NK-92 (cell line): ENCODE measurements around the gene COMMD10.
"Not testable (repeated sequence)": the region's sequence is repeated elsewhere in the genome, so short reads cannot be mapped to it uniquely, and the experiment has no call there.

Source experiments
- DNase-seq: peaks from one replicate; lab custom pipeline; 2025; ENCODE audit not compliant: unreplicated experiment; lab: John Stamatoyannopoulos, UW

Gene COMMD10

DNA sequence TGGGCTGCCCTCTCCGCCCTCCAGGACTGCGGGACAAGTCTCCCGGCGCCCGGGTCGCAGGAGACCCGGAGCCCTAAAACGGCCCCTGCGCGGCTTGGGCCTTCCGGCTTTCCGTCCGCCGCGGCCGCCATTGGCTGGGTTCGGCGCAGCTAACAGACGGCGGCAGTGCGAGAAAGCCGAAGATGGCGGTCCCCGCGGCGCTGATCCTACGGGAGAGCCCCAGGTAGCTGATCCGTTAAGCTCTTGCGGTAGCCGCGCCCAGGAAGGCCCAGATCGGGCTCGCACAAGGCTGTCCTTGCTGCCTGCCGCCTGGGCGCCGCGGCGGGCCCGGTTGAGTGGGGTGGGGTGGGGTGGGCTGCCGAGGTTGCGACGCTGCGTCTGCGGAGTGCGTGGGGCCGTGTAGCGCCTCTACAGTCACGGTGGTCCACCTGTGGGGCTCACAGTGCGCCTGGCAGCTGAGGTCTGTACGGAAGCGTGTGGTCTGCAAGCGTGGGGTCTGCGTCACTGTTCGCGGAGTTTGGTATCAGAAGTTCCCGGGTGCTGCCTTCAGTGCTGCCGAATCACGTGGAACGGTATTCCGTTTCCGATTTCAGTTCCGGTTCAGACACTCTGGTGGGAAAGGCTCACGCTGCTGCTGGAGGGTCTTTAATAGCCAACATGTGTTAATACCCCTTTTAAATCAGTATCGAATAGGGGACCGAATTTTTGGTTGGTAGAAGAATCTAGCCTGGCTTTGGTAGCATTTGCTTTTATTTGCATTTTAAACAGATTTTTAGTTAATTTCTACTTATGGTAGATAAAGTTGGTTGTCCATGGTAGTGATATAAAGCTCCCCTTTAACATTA is at the start of gene COMMD10:
TSS of gene COMMD10 (plus strand) at position 155 of the 845 bp plus-strand sequence.
- DNase-seq: peak; percentile 12

DNA sequence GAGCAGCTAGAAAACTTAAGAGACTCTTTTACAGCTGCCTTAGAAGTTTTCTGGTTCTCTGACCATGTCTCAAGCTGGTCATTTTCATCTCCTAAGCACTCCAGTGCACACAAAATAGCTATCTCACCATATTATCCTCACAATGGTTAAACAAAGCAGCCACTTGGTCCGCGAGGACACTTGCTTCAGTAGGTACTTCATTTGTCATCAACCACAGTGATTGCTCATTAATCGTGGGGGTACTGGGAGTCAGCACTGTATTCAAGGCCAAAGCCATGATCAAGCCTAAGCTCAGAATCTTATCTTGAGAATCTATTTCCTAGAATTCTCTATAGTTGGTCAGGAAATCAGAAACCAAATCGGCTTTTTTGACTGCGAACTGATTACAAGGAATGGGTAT is 49.7 kb upstream of the COMMD10 start:
- DNase-seq: no peak

DNA sequence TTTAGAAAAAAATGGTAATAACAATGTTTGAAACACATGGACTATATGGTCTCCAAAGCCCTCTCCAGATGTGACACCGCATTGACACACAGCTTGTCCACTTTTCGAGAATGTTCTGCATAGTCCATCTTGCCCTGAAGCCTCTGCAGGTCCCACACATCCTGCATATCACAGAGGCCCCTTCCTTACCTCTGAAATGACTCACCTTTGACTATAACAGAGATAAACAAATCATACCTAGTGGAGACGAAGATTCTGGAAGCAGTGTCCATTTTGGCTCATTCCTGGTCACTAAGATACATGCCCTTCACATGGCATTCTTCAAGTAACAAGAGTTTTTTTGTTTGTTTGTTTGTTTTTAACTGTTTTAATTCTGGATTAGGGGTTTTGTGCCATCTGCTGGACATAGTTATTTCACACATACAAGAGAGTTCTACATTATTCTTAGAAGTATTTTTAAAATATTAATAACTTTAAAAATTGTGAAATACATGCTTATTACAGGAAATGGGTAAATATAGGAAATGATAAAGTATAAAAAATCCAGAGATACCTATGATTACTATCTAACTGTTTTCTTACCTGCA is 47.5 kb upstream of the COMMD10 start:
- DNase-seq: no peak

DNA sequence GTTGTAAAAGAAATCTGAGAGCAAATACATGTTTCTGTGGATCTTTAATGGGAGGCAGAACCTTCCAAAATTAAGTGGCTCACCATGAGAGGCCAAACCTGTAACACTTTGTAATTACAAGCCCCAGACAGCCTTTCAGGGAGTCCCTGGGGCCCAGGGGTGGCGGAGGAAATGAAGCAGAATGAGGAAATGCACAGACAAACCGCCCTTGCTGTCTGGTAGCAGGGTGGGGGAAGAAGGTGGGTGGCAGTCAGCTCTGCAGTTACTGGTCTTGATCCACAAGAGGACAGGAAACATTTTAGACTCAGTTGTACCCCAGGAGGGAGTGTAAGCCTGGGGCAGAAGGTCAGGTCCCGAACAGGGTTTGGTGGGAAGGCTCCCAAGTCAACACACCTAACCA is 46.0 kb upstream of the COMMD10 start:
- no peak for DNase-seq

DNA sequence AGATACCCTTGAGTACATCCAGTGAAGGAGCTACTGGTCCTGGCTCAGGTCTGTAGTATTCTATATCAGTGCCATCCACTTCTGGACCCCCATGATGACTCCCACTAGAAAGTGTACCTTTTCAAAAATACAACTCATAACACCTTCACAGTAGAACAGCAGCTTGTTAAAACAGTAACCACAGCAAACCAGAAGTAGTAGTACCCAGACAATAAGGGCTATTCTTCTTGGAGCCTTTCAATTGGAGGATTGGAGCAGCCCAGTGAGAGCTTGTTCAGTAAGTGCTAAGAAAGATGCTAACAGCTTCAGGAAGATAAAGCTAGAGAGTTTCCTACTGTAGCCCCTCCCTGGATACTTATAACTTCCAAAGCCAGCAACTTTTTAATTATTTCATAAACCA is 42.5 kb upstream of the COMMD10 start:
- DNase-seq: no peak

DNA sequence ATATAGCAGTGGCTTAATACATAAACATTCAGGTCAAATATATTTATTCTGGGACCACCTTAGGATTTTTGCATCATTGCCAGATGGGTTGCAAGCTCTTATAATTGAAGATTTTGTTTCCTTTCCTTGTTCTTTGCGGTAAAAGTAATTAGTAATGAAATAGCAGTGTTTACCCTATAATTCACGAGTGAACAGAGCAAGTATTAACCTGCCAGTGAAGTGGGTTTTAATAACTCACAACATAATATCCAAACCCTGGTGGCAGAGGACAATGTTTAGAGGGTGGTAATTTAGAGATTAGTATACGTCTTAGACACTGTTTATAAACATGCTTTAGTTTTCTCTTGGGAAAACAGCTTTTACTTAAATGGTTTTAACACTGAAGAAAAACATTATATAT is 40.8 kb upstream of the COMMD10 start:
- DNase-seq: no peak

DNA sequence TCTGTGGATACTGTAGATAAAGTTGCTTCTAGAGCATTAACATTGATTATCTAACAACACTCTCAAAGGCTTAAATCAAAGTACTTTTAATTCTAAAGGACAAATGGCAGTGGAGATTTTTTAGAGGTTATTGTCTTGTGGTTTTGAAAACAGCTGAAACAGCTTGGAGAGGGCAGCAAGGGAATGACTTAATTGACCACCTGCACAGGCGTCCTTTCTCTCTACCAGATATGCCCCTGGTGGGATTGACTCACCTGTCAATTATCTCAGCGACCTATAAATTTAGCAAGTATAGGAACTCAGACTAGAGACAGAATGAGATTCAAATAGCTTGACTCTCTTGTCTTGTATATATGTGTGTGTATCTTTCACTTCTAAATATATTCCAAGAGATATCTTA is 39.0 kb upstream of the COMMD10 start:
- no peak for DNase-seq

DNA sequence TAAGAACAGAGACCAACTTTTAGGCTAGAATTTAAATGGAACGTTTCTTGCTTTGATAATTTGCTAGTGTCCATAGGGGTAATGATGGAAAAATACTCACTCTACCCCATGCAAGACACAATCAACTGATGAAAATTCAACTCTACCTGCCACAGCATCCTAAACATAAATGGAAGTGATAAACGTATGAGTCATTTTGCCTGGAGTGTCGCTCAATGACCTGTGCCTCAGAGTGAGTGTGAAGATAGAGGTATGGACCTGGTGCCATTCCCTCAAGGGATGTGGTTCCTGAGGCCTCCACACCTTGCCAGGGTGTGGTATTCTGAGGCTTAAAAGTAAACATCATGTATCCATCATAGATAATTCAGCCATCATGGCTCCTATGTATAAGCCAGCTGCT is 38.6 kb upstream of the COMMD10 start:
- no peak for DNase-seq

DNA sequence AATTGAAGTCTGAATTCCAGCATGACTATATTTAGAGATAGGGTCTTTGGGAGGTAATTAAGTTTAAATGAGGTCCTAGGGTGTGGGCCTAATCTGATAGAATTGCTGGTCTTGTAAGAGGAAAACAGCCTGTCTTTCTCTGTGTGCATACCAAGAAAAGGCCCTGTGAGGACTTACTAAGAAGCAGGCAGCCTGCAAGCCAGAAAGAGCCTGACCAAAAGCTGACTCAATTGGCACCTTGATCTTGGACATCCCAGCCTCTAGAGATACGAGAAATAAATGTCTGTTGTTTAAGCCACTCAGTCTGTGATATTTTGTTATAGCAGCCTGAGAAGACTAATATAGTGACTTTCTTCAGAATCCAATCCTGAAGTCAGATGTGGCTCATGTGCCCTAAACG is 38.0 kb upstream of the COMMD10 start:
- DNase-seq: no peak

DNA sequence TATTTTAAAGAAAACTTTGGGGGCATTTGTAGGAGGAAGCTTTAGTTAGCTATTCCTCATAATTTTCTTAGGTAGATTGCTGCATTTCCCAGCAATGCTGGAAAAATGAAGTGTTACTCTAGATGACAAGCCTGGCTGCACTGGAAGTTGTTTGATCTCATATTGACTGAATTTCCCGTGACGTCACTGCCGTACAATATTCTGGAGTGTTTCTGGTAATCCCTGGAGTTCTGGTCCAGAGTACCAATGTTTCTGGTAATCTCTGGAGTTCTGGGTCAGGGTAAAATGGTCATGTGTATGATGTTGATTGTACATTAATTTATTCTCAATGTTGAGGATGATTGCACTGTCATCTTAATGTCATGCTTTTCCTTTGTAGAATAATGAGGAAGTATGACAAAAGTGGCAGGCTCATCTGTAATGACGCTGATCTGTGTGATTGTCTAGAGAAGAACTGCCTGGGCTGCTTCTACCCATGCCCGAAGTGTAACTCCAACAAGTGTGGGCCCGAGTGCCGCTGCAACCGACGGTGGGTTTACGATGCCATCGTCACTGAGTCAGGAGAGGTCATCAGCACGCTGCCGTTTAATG is 26.4 kb upstream of the COMMD10 start:
- DNase-seq: no peak

DNA sequence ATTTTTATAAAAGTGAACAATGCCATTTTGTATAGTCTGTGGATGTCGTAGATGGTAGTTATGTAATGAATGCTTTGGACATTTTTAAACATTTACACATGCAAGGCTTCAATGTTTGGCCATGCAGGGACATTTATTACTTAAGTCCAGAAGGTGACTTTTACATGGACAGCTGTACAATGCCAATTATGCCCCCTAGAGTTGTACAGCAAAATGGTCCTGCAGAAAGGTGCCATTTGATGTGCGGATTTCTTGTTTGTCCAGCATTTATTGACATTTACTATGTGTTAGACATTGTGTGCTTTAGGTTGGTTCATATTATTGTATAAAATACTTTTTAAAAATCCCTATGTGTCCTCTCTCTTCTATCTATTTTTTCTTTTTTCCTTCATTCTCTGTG is 22.5 kb upstream of the COMMD10 start:
- no peak for DNase-seq

DNA sequence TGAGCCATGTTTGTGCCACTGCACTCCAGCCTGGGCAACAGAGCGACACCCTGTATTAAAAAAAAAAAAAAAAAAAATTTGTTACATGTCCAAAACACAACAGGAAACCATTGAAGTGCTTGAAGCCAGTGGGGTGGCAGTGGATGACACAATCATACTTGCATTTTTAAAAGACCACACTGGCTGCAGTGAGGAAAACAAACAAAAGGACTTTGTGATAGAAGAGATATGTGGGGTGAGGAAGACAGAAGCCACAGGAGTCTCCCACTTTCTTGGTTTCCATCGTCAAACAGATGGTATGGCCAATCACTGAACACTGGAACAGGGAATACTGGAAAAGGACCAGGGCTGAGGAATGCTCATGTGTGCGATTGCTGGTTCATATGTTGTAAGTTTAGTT is 20.9 kb upstream of the COMMD10 start:
- no peak for DNase-seq

DNA sequence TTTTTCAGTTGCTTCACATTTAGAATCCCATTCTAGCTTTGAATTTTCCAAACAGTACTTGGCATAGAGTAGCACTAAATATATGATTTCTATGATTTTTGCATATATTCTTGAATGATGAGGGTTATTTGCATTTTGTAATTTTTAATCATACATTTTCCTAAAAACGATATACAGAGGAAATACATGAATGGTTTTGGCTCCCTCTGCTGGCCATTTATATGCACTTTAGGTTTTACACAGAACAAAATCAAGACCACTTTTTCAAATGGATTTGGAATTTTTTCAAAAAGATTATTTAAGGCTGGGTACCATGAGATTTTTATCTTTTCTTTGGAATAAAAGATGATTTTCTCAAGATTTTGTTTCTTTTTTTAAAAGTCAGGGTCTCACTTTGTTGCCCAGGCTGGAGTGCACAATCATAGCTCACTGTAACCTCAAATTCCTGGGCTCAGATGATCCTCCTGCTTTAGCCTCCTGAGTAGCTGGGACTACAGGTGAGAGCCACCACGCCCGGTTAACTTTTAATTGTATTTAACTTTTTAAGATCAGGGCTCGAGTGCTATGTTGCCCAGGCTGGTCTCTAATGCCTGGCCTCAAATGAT is 16.7 kb upstream of the COMMD10 start:
- DNase-seq: no peak

DNA sequence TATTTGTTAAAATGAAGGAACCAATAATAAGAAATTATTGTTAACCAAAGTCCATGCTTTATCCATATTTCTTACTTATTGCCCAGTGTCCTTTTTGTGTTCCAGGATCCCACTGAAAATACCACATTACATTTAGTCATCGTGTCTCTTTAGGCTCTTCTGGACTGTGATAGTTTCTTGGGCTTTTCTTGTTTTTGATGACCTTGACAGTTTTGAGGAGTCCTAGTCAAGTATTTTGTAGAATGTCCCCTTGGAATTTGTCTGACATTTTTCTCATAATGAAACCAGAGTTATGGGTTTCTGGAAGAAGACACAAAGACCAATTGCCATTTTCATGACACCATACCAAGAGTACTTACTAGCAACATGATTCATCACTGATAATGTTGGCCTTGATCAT is 13.6 kb upstream of the COMMD10 start:
- no peak for DNase-seq

DNA sequence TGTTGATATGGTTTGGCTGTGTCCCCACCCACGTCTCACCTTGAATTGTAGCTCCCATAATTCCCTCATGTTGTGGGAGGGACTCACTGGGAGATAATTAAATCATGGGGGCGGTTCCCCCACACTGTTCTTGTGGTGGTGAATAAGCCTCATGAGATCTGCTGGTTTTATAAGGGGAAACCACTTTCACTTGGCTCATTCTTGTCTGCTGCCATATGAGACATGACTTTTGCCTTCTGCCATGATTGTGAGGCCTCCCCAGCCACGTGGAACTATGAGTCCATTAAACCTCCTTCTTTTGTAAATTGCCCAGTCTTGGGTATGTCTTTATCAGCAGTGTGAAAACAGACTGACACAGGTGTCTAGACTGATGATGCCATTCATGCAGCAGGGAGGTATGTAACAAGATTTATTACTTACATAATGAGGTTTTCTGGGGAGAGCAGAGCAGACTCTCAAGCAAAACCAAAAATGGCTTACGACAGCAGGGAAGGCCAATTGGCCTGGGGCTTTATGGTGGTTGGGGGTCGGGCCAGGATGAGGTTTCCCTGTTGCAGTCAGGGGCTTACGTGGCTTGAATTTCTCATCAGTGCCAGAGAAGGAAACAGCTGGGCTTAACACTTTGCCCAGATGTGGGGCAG is 9.5 kb upstream of the COMMD10 start:
- no peak for DNase-seq

DNA sequence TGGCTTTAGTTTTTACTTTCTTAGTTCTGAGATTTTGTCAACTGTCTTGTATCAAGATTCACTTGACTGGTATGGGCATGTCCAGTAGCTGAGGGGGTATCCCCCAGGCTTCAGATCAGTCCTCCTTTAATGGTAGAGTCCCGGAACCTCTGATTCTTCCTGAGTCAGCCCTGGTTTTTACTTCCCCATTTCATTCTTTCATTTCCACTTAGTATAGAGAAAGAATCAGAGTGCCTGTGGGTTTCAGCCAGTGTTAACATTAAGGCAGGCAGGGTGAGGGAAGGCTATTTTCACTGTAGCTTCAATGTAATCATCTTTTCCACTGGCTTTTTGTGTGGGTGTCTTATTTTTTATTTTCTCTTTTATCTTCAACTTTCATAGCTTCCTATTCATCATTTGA is 8.3 kb upstream of the COMMD10 start:
- no peak for DNase-seq

DNA sequence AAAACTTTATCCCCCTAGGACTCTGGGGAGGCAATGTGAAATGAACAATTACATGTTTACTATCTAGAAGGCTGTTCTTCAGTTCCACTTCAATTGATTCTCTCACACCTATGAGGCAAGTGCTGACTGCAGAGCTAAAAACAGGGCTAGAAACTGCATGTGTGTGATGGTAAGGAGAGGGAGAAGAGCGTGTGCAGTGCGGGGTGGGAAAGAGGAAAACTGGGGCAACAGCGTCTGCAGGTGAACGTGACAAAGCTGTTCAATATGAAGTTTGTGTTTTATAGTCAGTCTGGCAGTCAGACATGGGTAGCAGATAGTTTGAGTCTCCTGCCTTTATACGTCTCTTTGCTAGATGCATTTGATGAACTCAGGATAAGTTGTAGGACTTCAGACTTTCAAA is 6.6 kb upstream of the COMMD10 start:
- DNase-seq: no peak

DNA sequence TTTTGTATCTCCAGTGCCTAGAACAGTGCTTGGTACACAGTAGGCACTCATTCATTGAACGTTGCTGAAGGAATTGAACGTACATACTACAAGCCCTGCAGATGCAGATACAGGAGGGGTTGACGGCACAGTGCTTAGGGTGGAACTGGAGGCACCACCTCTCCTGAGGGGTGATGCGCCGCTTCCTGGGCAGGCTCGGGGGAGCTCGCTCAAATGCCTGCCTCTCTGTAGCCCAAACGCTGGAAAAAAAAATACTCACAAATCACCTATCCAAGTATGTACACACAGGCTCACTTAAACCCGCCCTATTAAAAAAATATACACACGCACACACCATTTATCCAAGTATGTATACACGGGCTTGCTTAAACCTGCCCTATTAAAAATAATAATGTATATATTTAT is 536 bp upstream of the COMMD10 start:
- DNase-seq: no peak

DNA sequence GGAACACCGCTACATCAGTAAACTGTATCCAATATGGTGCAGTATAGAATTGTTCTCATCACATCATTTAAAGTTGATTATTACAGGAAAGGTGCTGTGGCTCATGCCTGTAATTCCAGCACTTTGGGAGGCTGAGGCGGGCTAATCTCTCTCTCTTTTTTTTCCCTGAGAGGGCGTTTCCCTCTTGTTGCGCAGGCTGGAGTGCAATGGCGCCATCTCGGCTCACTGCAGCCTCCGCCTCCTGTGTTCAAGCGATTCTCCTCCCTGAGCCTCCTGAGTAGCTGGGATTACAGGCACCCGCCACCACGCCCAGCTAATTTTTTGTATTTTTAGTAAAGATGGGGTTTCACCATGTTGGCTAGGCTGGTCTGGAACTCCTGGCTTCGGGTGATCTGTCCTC is 1.5 kb downstream of the COMMD10 start:
- DNase-seq: not testable (repeated sequence)

DNA sequence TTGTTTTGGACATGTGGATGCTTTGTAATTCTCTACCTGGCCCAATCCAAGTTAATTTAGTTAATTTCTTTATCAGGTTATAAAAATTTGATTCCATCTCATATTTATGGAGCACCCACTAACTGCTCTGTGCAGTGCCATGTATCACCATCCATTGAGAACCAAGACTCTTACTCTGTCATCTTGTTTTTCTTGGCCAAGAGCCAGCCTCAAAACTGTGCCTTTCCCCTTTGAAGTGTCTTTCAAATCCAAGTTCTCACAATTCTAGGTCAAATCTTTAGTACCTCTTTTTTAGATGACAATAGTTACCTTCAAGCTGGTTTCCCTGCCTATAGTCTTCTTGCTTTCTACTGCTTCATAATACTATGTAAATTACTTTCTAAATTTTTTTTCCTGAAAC is 3.2 kb downstream of the COMMD10 start:
- no peak for DNase-seq

DNA sequence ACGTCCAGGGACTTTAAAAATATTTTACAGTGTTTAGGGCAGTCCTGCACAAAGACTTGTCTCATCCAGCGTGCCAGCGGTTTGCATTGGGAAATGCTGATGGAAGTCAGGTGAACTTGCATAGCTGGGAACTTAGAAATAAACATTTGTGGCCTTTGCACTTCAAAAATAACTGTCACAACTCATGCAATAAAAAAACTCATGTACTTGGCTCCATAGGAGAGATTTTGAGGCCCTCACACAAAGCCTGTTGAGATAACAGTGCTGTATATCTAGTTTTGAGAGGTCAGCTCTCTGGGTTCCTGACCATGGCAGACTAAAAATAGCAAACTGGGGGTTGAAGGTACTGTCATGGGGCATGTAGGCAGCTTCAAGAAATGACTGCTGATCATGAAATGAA is 5.5 kb downstream of the COMMD10 start:
- DNase-seq: no peak

DNA sequence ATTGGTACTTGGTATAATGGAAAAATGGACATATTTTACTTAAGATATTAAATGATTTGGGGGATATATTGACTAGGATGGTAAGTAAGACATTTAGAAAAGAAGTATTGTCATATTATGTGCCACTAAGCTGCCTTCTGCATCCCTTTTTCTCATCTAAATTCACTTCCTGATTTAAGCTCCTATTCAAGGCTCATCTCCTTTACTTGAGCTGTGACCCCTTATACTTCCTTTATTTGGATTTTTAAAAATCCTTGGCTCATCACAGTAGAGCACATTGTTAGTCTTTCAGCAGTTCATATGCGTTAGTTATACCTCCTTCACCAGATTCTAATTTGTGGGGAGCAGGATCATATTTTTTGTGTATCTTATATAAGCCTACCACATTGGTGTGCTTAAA is 6.6 kb downstream of the COMMD10 start:
- DNase-seq: no peak
